GM10266 (cell line): ENCODE data around the gene CELF4.

Experiments used
- DNase-seq: peaks from one replicate; pipeline ENCODE4 v3.0.0; 2012; ENCODE audit errors: extremely low spot score
- CTCF ChIP-seq: IDR thresholded peaks from 2 replicates; pipeline ENCODE4 v1.5.1; 2012; ENCODE audit warnings: mild to moderate bottlenecking, low read depth; ENCODE audit not compliant: control insufficient read depth, insufficient read depth; ENCODE audit errors: missing control alignments

The CELF4 gene

GRCh38 chr18:37400802-37401201 lies 164.8 kb downstream of the CELF4 start:
- DNase-seq = no peak
- TF ChIP-seq CTCF = no peak

DNA sequence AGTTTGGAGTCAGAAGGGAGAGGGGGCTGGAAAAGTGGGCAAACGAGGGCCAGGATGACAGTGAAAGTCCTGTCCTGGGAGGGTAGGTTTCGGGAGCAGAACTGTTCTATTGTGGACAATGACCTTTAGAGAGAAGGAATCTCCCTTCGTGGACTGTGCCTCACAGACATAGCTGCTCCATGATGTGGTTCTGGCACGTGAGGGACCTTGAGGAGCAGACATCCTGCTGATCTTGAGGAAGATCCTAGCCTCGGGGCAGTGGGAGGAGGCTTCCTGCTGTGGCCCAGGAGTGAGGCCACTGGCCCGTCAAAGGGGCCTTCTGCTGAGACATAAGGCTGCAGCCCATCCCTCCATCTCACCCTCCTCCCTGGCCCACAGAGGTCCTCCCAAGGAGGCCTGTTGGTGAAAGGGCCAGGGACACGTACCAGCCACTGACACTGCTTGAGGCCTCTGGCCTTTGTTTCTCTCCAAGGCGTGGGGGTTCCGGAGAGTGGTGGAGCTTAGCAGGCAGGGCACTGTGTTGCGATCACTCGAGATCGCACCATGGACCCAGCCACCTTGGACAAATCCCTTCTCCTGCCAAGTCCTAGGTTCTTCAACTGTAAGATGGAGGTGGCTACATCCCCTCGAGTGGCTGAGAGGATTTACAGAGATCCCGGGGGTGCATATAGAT lies 167.2 kb downstream of the CELF4 start:
- DNase-seq = no peak
- no peak for TF ChIP-seq CTCF

- no peak for DNase-seq
- no peak for TF ChIP-seq CTCF
Observed at GRCh38 chr18:37397814-37398213, 167.8 kb downstream of the CELF4 start.

- no peak for TF ChIP-seq CTCF
- DNase-seq = no peak
Observed at GRCh38 chr18:37396971-37397720, 168.5 kb downstream of the CELF4 start.

GRCh38 chr18:37395631-37396030 lies 170.0 kb downstream of the CELF4 start:
- DNase-seq = no peak
- TF ChIP-seq CTCF = no peak

DNA sequence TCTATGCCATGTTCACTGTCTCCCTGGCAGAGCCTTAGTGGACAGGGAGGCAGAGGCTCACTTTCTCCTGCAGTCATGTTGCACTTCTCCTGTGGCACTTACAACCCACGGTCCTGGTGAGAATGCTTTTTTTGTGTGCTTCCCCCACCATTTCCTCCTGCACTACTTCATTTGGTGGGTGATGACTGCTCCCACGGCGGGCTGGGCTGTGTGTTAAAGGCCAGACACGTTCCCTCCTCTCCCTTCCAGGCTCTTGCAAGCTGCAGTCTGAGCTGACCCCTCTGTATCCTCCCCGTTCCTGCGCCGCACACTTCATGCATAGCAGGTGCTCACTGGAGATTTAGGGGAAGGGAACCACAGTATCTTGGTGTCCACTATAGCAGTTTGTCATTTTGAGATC lies 170.5 kb downstream of the CELF4 start:
- TF ChIP-seq CTCF = no peak
- no peak for DNase-seq

DNA sequence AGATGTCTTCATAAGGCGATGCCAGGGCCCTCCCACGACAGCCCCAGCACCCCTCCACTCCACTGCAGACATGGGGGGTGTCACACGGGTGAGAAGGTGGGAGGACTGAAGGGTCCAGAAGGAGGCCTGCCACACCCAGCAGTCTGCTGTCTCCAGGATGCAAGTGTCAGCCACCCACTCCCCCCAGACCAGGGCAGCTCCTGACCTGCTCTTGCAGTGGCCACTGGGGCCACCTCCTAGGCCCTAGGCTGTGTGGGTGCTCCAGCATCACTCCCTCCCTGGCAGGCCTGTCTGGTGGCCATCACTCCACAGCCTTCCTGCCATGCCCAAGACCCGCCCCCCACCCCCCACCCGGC lies 171.0 kb downstream of the CELF4 start:
- DNase-seq = no peak
- TF ChIP-seq CTCF = no peak
